Measurements from ENCODE around the gene MYORG. TPM values are rescaled to one million over a fixed set of nuclear protein-coding genes. Genes with fewer than 3 reads are reported as not detected.
A peak's percentile ranks its signal among the peaks of the same experiment; 100 is the strongest.

MYORG gene
- total RNA-seq, 3 donors from 2014 or later, result 2.9 to 11.5 (median 6.4) TPM

- H3K36me3 ChIP-seq, result no peaks in the 10 kb centered on the region
- TF ChIP-seq POLR2A (IDR thresholded peaks at IDR 0.05) (no peak), POLR2AphosphoS5 (IDR thresholded peaks at IDR 0.05) (no peak)
- TF ChIP-seq, protein P1, sequence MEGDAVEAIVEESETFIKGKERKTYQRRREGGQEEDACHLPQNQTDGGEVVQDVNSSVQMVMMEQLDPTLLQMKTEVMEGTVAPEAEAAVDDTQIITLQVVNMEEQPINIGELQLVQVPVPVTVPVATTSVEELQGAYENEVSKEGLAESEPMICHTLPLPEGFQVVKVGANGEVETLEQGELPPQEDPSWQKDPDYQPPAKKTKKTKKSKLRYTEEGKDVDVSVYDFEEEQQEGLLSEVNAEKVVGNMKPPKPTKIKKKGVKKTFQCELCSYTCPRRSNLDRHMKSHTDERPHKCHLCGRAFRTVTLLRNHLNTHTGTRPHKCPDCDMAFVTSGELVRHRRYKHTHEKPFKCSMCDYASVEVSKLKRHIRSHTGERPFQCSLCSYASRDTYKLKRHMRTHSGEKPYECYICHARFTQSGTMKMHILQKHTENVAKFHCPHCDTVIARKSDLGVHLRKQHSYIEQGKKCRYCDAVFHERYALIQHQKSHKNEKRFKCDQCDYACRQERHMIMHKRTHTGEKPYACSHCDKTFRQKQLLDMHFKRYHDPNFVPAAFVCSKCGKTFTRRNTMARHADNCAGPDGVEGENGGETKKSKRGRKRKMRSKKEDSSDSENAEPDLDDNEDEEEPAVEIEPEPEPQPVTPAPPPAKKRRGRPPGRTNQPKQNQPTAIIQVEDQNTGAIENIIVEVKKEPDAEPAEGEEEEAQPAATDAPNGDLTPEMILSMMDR (IDR thresholded peaks at IDR 0.05), result no peak
- H3K4me3 ChIP-seq, result no peak overlapping the region
- H3K27ac ChIP-seq, result no peak overlapping the region
- no peaks in the 10 kb centered on the region for H3K4me1 ChIP-seq
- intact Hi-C loops (cut with DNase I; ENCODE audit: low total_unique reads), result no loop called here
- no peaks in the 10 kb centered on the region for H3K9me3 ChIP-seq
- no peaks in the 10 kb centered on the region for H3K27me3 ChIP-seq
- no peak for DNase-seq (ENCODE audit: low spot score in 2 of 2)
Observed at GRCh38 chr9:34412336-34412735, 35.6 kb upstream of the MYORG start.

DNA sequence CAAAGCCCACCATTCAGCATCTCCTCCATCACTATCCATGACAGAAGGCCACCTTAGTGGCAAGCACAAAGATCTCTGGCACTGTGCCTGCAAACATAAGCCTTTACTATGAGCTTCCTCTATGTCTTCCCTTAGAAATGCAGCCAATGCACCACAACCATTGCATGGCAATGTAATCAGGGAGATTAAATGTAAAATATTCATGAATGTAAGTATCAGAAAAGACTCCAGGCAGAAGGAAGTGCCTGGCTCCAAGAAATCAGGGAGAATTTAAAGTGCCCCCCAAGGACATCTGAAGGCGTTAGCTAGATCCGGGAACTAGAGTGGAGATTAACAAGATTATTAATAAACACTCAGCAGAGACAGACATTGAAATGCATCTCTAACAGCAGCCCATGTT, 32.5 kb upstream of the MYORG start:
- no peaks in the 10 kb centered on the region for H3K4me1 ChIP-seq
- DNase-seq (ENCODE audit: low spot score in 2 of 2), result no peak
- no peak overlapping the region for H3K27ac ChIP-seq
- no peak for TF ChIP-seq POLR2AphosphoS5 (IDR thresholded peaks at IDR 0.05)
- TF ChIP-seq, protein P1 (IDR thresholded peaks at IDR 0.05), result no peak
- no peak for TF ChIP-seq POLR2A (IDR thresholded peaks at IDR 0.05)
- H3K36me3 ChIP-seq, result no peaks in the 10 kb centered on the region
- no peak overlapping the region for H3K4me3 ChIP-seq
- intact Hi-C loops (cut with DNase I; ENCODE audit: low total_unique reads), result no loop called here
- no peaks in the 10 kb centered on the region for H3K27me3 ChIP-seq
- no peaks in the 10 kb centered on the region for H3K9me3 ChIP-seq

DNA sequence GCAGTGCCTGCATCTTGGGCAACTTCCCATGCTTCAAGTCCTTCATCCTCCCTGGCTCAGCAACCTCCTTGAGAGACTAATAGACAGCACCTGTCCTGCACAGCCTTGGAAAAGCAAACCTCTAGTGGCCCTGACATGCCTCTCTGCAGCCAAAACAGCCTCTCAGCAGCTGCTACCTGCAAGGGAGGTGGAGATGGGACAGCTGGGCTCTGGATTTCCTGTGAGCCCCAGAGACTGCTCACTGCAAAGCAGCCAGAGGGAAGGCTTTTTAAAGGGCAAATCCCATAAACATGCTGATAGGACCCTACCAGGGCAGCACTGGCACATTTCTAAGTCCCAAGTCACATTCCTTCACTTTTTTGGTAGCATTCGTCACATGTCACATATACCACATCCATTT, 31.5 kb upstream of the MYORG start:
- Histone ChIP-seq H3K4me1 (no peaks in the 10 kb centered on the region), H3K36me3 (no peaks in the 10 kb centered on the region), H3K9me3 (no peaks in the 10 kb centered on the region), H3K4me3 (no peak overlapping the region), H3K27me3 (no peaks in the 10 kb centered on the region), H3K27ac (no peak overlapping the region)
- no peak for DNase-seq (ENCODE audit: low spot score in 2 of 2)
- no peak for TF ChIP-seq POLR2AphosphoS5 (IDR thresholded peaks at IDR 0.05)
- intact Hi-C loops (cut with DNase I; ENCODE audit: low total_unique reads), result no loop called here

DNA sequence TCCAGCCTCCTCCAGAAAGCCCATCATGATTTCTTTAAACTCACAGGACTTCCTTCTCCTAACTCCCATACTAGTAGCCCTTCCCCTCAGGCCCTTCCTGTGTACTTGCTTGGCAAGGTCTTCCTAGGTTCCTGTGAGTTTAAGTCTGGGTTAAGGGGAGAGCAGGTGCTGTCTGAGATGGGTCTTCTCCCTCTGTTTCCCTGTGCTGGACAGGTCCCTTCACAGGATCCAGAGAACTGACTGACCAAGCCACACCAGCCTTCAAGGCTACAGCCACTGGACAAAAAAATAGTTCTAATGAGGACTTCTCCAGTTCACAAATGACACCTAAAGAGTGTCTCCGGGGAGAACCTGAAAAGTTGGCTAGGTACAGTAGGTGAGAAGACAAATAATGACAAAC, 29.5 kb upstream of the MYORG start:
- Histone ChIP-seq H3K4me1 (no peaks in the 10 kb centered on the region), H3K9me3 (no peaks in the 10 kb centered on the region), H3K36me3 (no peaks in the 10 kb centered on the region), H3K27ac (no peak overlapping the region), H3K4me3 (no peak overlapping the region), H3K27me3 (no peaks in the 10 kb centered on the region)
- intact Hi-C loops (cut with DNase I; ENCODE audit: low total_unique reads), result no loop called here
- no peak for DNase-seq (ENCODE audit: low spot score in 2 of 2)
- TF ChIP-seq POLR2A (IDR thresholded peaks at IDR 0.05), result no peak

- no peak overlapping the region for H3K27ac ChIP-seq
- TF ChIP-seq POLR2AphosphoS5 (IDR thresholded peaks at IDR 0.05), result no peak
- no peak for TF ChIP-seq POLR2A (IDR thresholded peaks at IDR 0.05)
- H3K4me1 ChIP-seq, result no peaks in the 10 kb centered on the region
- intact Hi-C loops (cut with DNase I; ENCODE audit: low total_unique reads), result no loop called here
- H3K9me3 ChIP-seq, result no peaks in the 10 kb centered on the region
- H3K4me3 ChIP-seq, result no peak overlapping the region
- H3K27me3 ChIP-seq, result no peaks in the 10 kb centered on the region
- no peak for DNase-seq (ENCODE audit: low spot score in 2 of 2)
- H3K36me3 ChIP-seq, result no peaks in the 10 kb centered on the region
Observed at GRCh38 chr9:34405719-34406118, 29.0 kb upstream of the MYORG start.

DNA sequence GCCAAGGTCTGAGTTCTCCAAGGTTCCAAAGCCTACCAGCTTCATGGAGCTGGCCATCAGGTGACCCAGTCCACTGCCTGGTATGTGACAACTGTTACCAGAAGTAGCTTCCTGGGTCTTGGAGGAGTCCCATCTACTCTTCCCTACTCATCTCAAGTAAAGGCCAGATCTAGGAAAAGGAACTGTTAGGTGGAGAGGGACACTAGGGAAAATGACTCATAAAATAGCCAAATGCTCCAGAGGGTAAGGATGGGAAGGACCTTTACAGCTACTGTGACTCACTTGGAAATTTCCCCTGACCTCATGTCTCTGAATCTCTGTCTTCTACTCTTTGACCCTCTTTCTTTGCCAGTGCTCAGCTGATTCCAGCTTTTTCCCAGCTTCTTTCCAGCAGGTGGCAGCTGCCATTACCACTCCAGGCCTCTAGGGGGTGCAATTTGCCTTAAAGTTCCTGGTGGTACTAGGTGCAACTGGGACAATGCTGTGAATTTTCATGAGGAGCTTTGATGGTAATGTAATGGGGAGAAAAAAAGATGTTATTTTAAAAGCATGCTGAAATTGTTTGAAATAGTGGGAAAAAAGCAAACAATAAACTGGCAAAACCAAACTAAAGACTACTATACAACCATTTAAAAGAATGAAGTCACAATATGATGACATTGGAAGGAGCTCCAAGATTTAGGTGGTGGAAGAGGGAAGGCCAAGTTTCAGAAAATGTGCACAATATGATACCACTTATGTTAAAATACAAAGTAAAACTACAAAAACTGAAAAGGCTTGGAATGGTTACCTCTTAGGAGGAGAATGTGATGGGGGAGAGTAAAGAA, 27.1 kb upstream of the MYORG start:
- Histone ChIP-seq H3K4me3 (no peak overlapping the region), H3K4me1 (no peaks in the 10 kb centered on the region), H3K9me3 (no peaks in the 10 kb centered on the region), H3K27ac (no peak overlapping the region), H3K27me3 (no peaks in the 10 kb centered on the region), H3K36me3 (no peaks in the 10 kb centered on the region)
- intact Hi-C loops (cut with DNase I; ENCODE audit: low total_unique reads), result no loop called here
- no peak for TF ChIP-seq POLR2A (IDR thresholded peaks at IDR 0.05)
- TF ChIP-seq, protein P1 (IDR thresholded peaks at IDR 0.05), result peak; percentile 91 to 96 (median 94)
- peak; percentile 49 to 69 for DNase-seq (ENCODE audit: low spot score in 2 of 2)

Measured in breast epithelium (tissue), 4 donors.